AG09319 (cell line): ENCODE measurements around the gene SND1.

Experiments
- DNase-seq: peaks from one replicate; pipeline ENCODE4 v3.0.0-alpha.2; 2010; ENCODE audit warnings: low read depth; ENCODE audit errors: extremely low read depth
- CTCF ChIP-seq: IDR thresholded peaks from 2 replicates; pipeline ENCODE4 v1.5.1; 2011; ENCODE audit warnings: low read depth, mild to moderate bottlenecking, inconsistent platforms, low read length, moderate library complexity

The SND1 gene

GRCh38 chr7:127888411-127888810, 236.4 kb downstream of the SND1 start:
- DNase-seq = no peak
- TF ChIP-seq CTCF = no peak

GRCh38 chr7:127888825-127889224, 236.8 kb downstream of the SND1 start:
- TF ChIP-seq CTCF = no peak
- no peak for DNase-seq

GRCh38 chr7:127889677-127890076, 237.7 kb downstream of the SND1 start:
- no peak for TF ChIP-seq CTCF
- DNase-seq = no peak

- no peak for TF ChIP-seq CTCF
- DNase-seq = no peak
Measured at GRCh38 chr7:127890726-127891125, 238.7 kb downstream of the SND1 start.

GRCh38 chr7:127891144-127891543, 239.2 kb downstream of the SND1 start:
- no peak for DNase-seq
- no peak for TF ChIP-seq CTCF

GRCh38 chr7:127891854-127892438, 240.0 kb downstream of the SND1 start:
- DNase-seq = no peak
- TF ChIP-seq CTCF = no peak

GRCh38 chr7:127892488-127893314, 240.7 kb downstream of the SND1 start:
- no peak for DNase-seq

More at GRCh38 chr7:127892488-127893314, 240.7 kb downstream of the SND1 start:
- TF ChIP-seq CTCF = no peak
